KMS-11 (cell line): Measurements from ENCODE around the gene STIM1.

ENCODE experiments used
- H2AFZ ChIP-seq: fragments of 200-600 bp; sonication (generic); 2 replicates; pipeline ENCODE4 v1.6.1; 2016; ENCODE audit warnings: antibody characterized with exemption, mixed run types, low read depth
- H3K27ac ChIP-seq: fragments of 200-600 bp; sonication (generic); 2 replicates; pipeline ENCODE4 v1.6.1; 2016; ENCODE audit warnings: mild to moderate bottlenecking, mixed run types
- H3K27me3 ChIP-seq: fragments of 200-600 bp; sonication (generic); 2 replicates; pipeline ENCODE4 v1.6.1; 2017; ENCODE audit warnings: mild to moderate bottlenecking, low read depth, mixed run types, moderate library complexity; ENCODE audit not compliant: insufficient read depth
- H3K36me3 ChIP-seq: fragments of 200-600 bp; sonication (generic); 2 replicates; pipeline ENCODE4 v1.6.1; 2017; ENCODE audit warnings: mild to moderate bottlenecking, mixed run types; ENCODE audit not compliant: insufficient read depth
- H3K4me1 ChIP-seq: fragments of 200-600 bp; sonication (generic); 2 replicates; pipeline ENCODE4 v1.6.1; 2016; ENCODE audit warnings: mild to moderate bottlenecking, low read depth, mixed run types; ENCODE audit not compliant: poor library complexity, severe bottlenecking
- H3K4me2 ChIP-seq: fragments of 200-600 bp; sonication (generic); 2 replicates; pipeline ENCODE4 v1.7.0; 2016; ENCODE audit warnings: mild to moderate bottlenecking, mixed run types
- H3K4me3 ChIP-seq: fragments of 200-600 bp; sonication (generic); IDR thresholded peaks from 2 replicates; pipeline ENCODE4 v1.6.1; 2017; ENCODE audit warnings: low read depth, low read length, mixed read lengths; ENCODE audit not compliant: insufficient read depth
- H3K79me2 ChIP-seq: fragments of 200-600 bp; sonication (generic); 2 replicates; pipeline ENCODE4 v1.6.1; 2016; ENCODE audit warnings: low read depth, mixed run types; ENCODE audit not compliant: insufficient read depth
- H3K9ac ChIP-seq: fragments of 200-600 bp; sonication (generic); 2 replicates; pipeline ENCODE4 v1.6.1; 2016; ENCODE audit warnings: mild to moderate bottlenecking, mixed run types
- H4K20me1 ChIP-seq: fragments of 200-600 bp; sonication (generic); 2 replicates; pipeline ENCODE4 v1.6.1; 2016; ENCODE audit warnings: mild to moderate bottlenecking, mixed run types; ENCODE audit not compliant: insufficient read depth
- TF ChIP-seq, protein P1 (sequence below): fragments of 200-600 bp; sonication (generic); conservative IDR thresholded peaks from 2 replicates; pipeline ENCODE4 v1.6.1; 2017; ENCODE audit warnings: low read depth, mild to moderate bottlenecking, antibody characterized with exemption, low read length, moderate library complexity, mixed read lengths

STIM1 gene

DNA sequence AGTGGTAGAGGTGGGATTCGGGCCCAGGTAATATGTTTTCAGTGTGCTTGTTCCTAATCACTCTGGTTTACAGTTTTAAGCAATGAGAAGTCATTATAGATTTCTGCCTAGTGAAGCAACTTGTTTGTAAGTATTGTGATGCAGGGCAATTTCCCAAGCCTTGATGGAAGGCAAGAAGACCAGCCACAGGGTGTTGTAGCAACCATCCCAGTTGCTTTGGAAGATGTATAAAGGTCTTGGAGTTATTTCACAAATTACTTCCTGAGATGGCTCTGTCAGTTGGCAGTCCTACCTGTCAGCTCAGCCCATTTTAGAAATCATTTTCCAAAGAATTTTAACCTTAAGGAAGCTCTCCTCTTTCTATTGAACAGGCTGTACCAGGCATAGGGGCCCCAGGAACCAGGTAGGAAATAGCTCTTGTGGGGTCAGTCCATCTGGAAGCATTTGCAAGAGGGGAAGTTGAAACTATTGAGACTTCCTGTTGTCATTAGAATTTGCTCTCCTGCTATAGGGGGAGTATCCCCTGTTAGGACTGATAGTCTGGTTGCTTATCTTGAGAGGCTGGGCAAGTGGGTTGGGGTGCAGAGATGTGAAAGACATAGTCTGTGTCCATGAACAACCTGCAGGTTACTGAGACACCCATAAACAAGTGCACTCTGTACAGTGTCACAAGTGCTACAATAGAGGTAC lies 47.9 kb downstream of the STIM1 start:
- no peak overlapping the region for H3K27ac ChIP-seq
- no peaks in the 10 kb centered on the region for H3K27me3 ChIP-seq
- H3K9ac ChIP-seq = no peak overlapping the region
- no peak overlapping the region for H2AFZ ChIP-seq
- TF ChIP-seq, protein P1, sequence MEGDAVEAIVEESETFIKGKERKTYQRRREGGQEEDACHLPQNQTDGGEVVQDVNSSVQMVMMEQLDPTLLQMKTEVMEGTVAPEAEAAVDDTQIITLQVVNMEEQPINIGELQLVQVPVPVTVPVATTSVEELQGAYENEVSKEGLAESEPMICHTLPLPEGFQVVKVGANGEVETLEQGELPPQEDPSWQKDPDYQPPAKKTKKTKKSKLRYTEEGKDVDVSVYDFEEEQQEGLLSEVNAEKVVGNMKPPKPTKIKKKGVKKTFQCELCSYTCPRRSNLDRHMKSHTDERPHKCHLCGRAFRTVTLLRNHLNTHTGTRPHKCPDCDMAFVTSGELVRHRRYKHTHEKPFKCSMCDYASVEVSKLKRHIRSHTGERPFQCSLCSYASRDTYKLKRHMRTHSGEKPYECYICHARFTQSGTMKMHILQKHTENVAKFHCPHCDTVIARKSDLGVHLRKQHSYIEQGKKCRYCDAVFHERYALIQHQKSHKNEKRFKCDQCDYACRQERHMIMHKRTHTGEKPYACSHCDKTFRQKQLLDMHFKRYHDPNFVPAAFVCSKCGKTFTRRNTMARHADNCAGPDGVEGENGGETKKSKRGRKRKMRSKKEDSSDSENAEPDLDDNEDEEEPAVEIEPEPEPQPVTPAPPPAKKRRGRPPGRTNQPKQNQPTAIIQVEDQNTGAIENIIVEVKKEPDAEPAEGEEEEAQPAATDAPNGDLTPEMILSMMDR = no peak
- H3K4me3 ChIP-seq = no peak overlapping the region
- peak overlapping the region; percentile 21 for H3K4me2 ChIP-seq
- H3K36me3 ChIP-seq = no peaks in the 10 kb centered on the region
- H3K4me1 ChIP-seq = peaks cover 59% of the 10 kb centered on the region
- H3K79me2 ChIP-seq = peaks cover 28% of the 10 kb centered on the region; the same call in 1 of the 2 replicates
- H4K20me1 ChIP-seq = 0 out of 2 replicates have a peak, but pooled peaks cover 4% of the 10 kb centered on the region

DNA sequence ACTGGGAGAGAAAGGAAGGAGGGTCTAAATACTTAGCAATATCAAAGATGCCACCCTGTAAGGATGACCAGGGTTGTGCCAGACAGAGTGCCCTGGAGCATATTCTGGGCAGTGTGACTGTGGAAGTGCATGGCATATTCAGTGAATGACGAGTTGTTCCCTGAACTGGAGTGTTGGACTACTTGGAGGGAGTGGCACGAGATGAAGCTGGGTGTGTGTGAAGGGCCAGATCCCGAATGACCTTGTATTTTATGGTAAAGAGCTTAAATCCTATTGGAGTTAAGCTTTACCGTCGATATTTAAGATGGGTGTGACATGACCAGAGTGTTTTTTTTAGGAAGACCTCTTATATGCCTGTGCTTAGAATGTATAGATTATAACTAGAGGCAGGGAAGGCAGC lies 48.8 kb downstream of the STIM1 start:
- no peak overlapping the region for H3K4me3 ChIP-seq
- 0 out of 2 replicates have a peak, but pooled peaks cover 4% of the 10 kb centered on the region for H4K20me1 ChIP-seq
- no peak overlapping the region for H3K9ac ChIP-seq
- no peaks in the 10 kb centered on the region for H3K27me3 ChIP-seq
- H3K79me2 ChIP-seq = peaks cover 28% of the 10 kb centered on the region; the same call in 1 of the 2 replicates
- H2AFZ ChIP-seq = no peak overlapping the region
- peak overlapping the region; percentile 62 for H3K4me2 ChIP-seq
- peak overlapping the region; percentile 40; the same call in 1 of the 2 replicates for H3K27ac ChIP-seq
- no peaks in the 10 kb centered on the region for H3K36me3 ChIP-seq
- H3K4me1 ChIP-seq = peaks cover 59% of the 10 kb centered on the region
- TF ChIP-seq, protein P1 = no peak

DNA sequence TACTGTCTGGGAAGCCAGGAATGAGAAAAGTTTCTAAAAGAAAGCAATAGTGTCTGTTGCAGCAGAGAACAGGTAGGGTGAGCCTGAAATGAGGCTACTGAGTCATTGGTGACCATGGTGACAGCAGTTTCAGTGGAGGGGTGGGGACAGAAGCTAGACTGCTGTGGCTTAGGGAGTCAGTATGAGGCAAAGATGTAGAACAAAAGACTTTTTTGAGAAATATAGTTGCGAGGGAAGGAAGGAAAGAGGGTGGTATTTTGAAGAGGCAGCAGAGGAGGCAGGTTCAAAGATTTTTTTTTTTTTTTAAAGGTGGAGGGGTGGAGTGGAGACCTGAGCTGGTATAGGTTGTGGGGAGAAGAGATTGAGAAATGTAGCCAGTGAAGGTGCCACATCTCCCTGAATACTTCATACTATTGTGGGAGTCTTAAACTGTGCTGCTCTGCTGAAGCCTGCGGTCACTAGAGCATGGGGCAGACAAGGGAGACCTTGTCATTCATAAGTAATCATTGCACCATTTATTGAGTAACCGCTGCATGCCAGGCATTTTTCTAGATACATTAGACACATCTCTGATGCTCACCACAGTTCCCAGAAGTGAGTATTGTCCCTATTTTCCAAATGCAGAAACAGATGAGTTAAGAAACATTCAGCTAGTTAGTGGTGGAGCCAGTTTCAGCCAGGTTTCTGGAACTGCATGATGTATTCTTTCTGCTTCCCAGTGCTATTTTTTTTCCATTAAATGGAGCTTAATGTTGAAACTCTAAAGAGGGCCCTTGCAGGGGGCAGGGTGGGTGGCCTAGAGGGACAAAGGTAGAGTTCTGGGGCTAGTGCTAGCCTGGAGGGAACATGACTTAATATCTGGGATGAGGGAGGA lies 49.9 kb downstream of the STIM1 start:
- TF ChIP-seq, protein P1 = no peak
- H3K27me3 ChIP-seq = no peaks in the 10 kb centered on the region
- 0 out of 2 replicates have a peak, but pooled peaks cover 4% of the 10 kb centered on the region for H4K20me1 ChIP-seq
- H3K9ac ChIP-seq = no peak overlapping the region
- no peaks in the 10 kb centered on the region for H3K36me3 ChIP-seq
- H2AFZ ChIP-seq = no peak overlapping the region
- H3K4me1 ChIP-seq = peaks cover 59% of the 10 kb centered on the region
- H3K79me2 ChIP-seq = peaks cover 26% of the 10 kb centered on the region; the same call in 1 of the 2 replicates
- peak overlapping the region; percentile 40 for H3K27ac ChIP-seq
- H3K4me3 ChIP-seq = no peak overlapping the region
- H3K4me2 ChIP-seq = peak overlapping the region; percentile 62

DNA sequence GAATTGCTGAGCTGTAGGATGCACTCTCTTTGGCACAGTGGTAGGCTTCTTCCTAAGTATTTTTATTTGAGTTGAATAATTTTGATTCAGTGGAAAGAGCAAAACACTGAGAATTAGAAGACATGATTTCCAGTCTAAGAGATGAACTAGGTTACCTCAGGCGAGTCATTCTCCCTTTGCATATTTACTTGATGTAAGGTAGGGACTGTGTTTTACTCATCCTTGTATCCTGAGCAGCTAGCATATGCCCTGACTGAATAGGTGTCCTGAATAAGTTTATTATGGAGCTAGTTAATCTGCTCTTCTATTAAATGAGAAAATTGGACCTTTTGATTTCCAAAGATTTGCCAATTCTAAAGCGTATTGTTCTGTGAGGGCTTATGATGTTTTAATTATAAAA lies 50.7 kb downstream of the STIM1 start:
- Histone ChIP-seq H3K4me3 (no peak overlapping the region), H4K20me1 (0 out of 2 replicates have a peak, but pooled peaks cover 4% of the 10 kb centered on the region), H3K27ac (no peak overlapping the region; the same call in 1 of the 2 replicates), H3K4me1 (peaks cover 59% of the 10 kb centered on the region), H2AFZ (no peak overlapping the region), H3K27me3 (no peaks in the 10 kb centered on the region), H3K4me2 (peak overlapping the region; percentile 62; the same call in 1 of the 2 replicates), H3K79me2 (peaks cover 24% of the 10 kb centered on the region; the same call in 1 of the 2 replicates), H3K9ac (no peak overlapping the region), H3K36me3 (no peaks in the 10 kb centered on the region)
- TF ChIP-seq, protein P1 = no peak
